H9 (cell line): ENCODE data around the gene MAP4K1. TPM values are rescaled to one million over a fixed set of nuclear protein-coding genes. Genes with fewer than 3 reads are reported as not detected.

Source experiments
- DNase-seq: peaks from one replicate; pipeline ENCODE4 v3.0.0-alpha.2; 2017
- H2AFZ ChIP-seq: one replicate; pipeline ENCODE4 v1.6.1; 2013; ENCODE audit warnings: mild to moderate bottlenecking, low read length, control low read depth, moderate library complexity
- H2AK5ac ChIP-seq: 2 replicates; pipeline ENCODE4 v1.6.1; 2013; ENCODE audit warnings: low read length, control low read depth, mixed read lengths; ENCODE audit not compliant: insufficient read length
- H2BK120ac ChIP-seq: one replicate; pipeline ENCODE4 v1.6.1; 2013; ENCODE audit warnings: low read depth, mild to moderate bottlenecking, low read length, control low read depth, inconsistent platforms; ENCODE audit not compliant: poor library complexity, severe bottlenecking
- H2BK12ac ChIP-seq: 2 replicates; pipeline ENCODE4 v1.6.1; 2013; ENCODE audit warnings: low read length, control low read depth, mixed read lengths, low read depth; ENCODE audit not compliant: insufficient read length
- H2BK15ac ChIP-seq: 2 replicates; pipeline ENCODE4 v1.6.1; 2013; ENCODE audit warnings: low read depth, low read length, control low read depth
- H2BK20ac ChIP-seq: one replicate; pipeline ENCODE4 v1.6.1; 2013; ENCODE audit warnings: low read depth, mild to moderate bottlenecking, low read length, control low read depth, inconsistent platforms; ENCODE audit not compliant: poor library complexity, severe bottlenecking
- H2BK5ac ChIP-seq: 2 replicates; pipeline ENCODE4 v1.6.1; 2013; ENCODE audit warnings: low read length, control low read depth, mixed read lengths; ENCODE audit not compliant: insufficient read length
- H3K14ac ChIP-seq: 2 replicates; pipeline ENCODE4 v1.6.1; 2013; ENCODE audit warnings: low read length, control low read depth; ENCODE audit not compliant: insufficient read depth
- H3K18ac ChIP-seq: 2 replicates; pipeline ENCODE4 v1.6.1; 2013; ENCODE audit warnings: low read depth, mild to moderate bottlenecking, mixed read lengths, low read length, control low read depth; ENCODE audit not compliant: insufficient read length
- H3K23ac ChIP-seq: 2 replicates; pipeline ENCODE4 v1.6.1; 2013; ENCODE audit warnings: low read length, control low read depth, mixed read lengths, low read depth; ENCODE audit not compliant: insufficient read length
- H3K23me2 ChIP-seq: 2 replicates; pipeline ENCODE4 v1.6.1; 2013; ENCODE audit warnings: low read depth, mild to moderate bottlenecking, mixed read lengths, low read length, control low read depth; ENCODE audit not compliant: insufficient read length, poor library complexity, severe bottlenecking
- H3K27ac ChIP-seq: 2 replicates; pipeline ENCODE4 v1.5.1; 2013; ENCODE audit warnings: low read length, control low read depth, mixed read lengths, low read depth; ENCODE audit not compliant: insufficient read length
- H3K27me3 ChIP-seq: 2 replicates; pipeline ENCODE4 v1.6.1; 2013; ENCODE audit warnings: low read length, control low read depth, inconsistent platforms; ENCODE audit not compliant: insufficient read depth
- H3K4ac ChIP-seq: 2 replicates; pipeline ENCODE4 v1.6.1; 2013; ENCODE audit warnings: low read depth, mild to moderate bottlenecking, control low read depth, inconsistent platforms, low read length, moderate library complexity
- H3K4me1 ChIP-seq: 2 replicates; pipeline ENCODE4 v1.6.1; 2013; ENCODE audit warnings: low read length, control low read depth, inconsistent platforms; ENCODE audit not compliant: insufficient read depth
- H3K4me2 ChIP-seq: 2 replicates; pipeline ENCODE4 v1.6.1; 2013; ENCODE audit warnings: low read length, control low read depth, mixed read lengths; ENCODE audit not compliant: insufficient read length, insufficient read depth
- H3K56ac ChIP-seq: 2 replicates; pipeline ENCODE4 v1.6.1; 2013; ENCODE audit warnings: low read depth, mild to moderate bottlenecking, mixed read lengths, low read length, control low read depth; ENCODE audit not compliant: insufficient read length
- H3K79me1 ChIP-seq: 2 replicates; pipeline ENCODE4 v1.6.1; 2013; ENCODE audit warnings: low read depth, mild to moderate bottlenecking, moderate library complexity, low read length, control low read depth, inconsistent platforms; ENCODE audit not compliant: insufficient read depth, poor library complexity, severe bottlenecking
- H3K79me2 ChIP-seq: 2 replicates; pipeline ENCODE4 v1.6.1; 2013; ENCODE audit warnings: low read length, control low read depth, inconsistent platforms; ENCODE audit not compliant: insufficient read depth
- H3K9ac ChIP-seq: 2 replicates; pipeline ENCODE4 v1.6.1; 2013; ENCODE audit warnings: low read length, control low read depth, mixed read lengths; ENCODE audit not compliant: insufficient read length; ENCODE audit errors: extremely low read depth
- H3K9me3 ChIP-seq: one replicate; pipeline ENCODE4 v1.6.1; 2013; ENCODE audit warnings: low read depth, low read length, inconsistent platforms; ENCODE audit not compliant: control insufficient read depth
- H3T11ph ChIP-seq: one replicate; pipeline ENCODE4 v1.6.1; 2013; ENCODE audit warnings: mild to moderate bottlenecking, low read length, control low read depth, inconsistent platforms
- H4K20me1 ChIP-seq: one replicate; pipeline ENCODE4 v1.6.1; 2013; ENCODE audit not compliant: control insufficient read depth, insufficient read length, insufficient read depth
- H4K5ac ChIP-seq: 2 replicates; pipeline ENCODE4 v1.6.1; 2013; ENCODE audit warnings: low read depth, mild to moderate bottlenecking, mixed read lengths, low read length, control low read depth; ENCODE audit not compliant: insufficient read length
- H4K8ac ChIP-seq: replicated peaks from 2 replicates; pipeline ENCODE4 v1.6.1; 2013; ENCODE audit warnings: low read length, control low read depth, mixed read lengths, low read depth; ENCODE audit not compliant: insufficient read length
- H4K91ac ChIP-seq: 2 replicates; pipeline ENCODE4 v1.6.1; 2013; ENCODE audit warnings: low read depth, mild to moderate bottlenecking, moderate library complexity, mixed read lengths, low read length, control low read depth; ENCODE audit not compliant: insufficient read length
- H3K27ac Mint-ChIP-seq, 3 experiments: 2 replicates in 2 of 3; 3 replicates in 1 of 3; pipeline ENCODE4 v1.8.0; 2020 to 2021; ENCODE audit warnings: mixed read lengths in 3 of 3, mild to moderate bottlenecking in 1 of 3, moderate library complexity in 1 of 3
- H3K27me3 Mint-ChIP-seq: 2 replicates; pipeline ENCODE4 v1.8.0; 2021; ENCODE audit warnings: low read depth, mild to moderate bottlenecking, moderate library complexity, mixed read lengths
- H3K36me3 Mint-ChIP-seq, 3 experiments: 2 replicates in 2 of 3; 3 replicates in 1 of 3; pipeline ENCODE4 v1.8.0; 2020 to 2021; ENCODE audit warnings: low read depth in 3 of 3, mixed read lengths in 3 of 3; ENCODE audit not compliant: insufficient read depth in 1 of 3
- H3K4me1 Mint-ChIP-seq, 2 experiments: 2 replicates each; pipeline ENCODE4 v1.8.0; 2020; ENCODE audit warnings: mixed read lengths in 2 of 2
- H3K4me3 Mint-ChIP-seq, 2 experiments: 2 replicates in 1 of 2; 3 replicates in 1 of 2; pipeline ENCODE4 v1.8.0; 2020 to 2021; ENCODE audit warnings: mild to moderate bottlenecking in 2 of 2, mixed read lengths in 2 of 2, moderate library complexity in 1 of 2
- H3K9me3 Mint-ChIP-seq, 2 experiments: 2 replicates in 1 of 2; 3 replicates in 1 of 2; pipeline ENCODE4 v1.8.0; 2020; ENCODE audit warnings: mild to moderate bottlenecking in 2 of 2, mixed read lengths in 2 of 2, moderate library complexity in 1 of 2
- CTCF ChIP-seq: fragments of 200-600 bp; sonication (generic); conservative IDR thresholded peaks from 3 replicates; pipeline ENCODE4 v1.8.0; 2021; ENCODE audit warnings: antibody characterized with exemption, mild to moderate bottlenecking
- WGBS: extraction: QIAGEN DNeasy Blood & Tissue Kit; methylation state at CpG from one replicate; pipeline ENCODE4 v1.1.7; 2013; ENCODE audit warnings: missing lambda C conversion rate, low lambda C conversion rate, mixed read lengths; ENCODE audit not compliant: insufficient read length; ENCODE audit errors: extremely low coverage; 5-methylcytosine and 5-hydroxymethylcytosine counted together
- total RNA-seq: library from RNA; stranded (reverse); gene quantifications from 2 replicates; pipeline ENCODE4 v1.2.1, GENCODE V29; 2021

MAP4K1 gene
- total RNA-seq, 1 experiment from 2014 or later: 31.1 TPM

- no peak overlapping the region for H3K56ac ChIP-seq
- H4K20me1 ChIP-seq: no peaks in the 10 kb centered on the region
- Mint-ChIP-seq H3K4me3 (no peak overlapping the region), H3K27ac (no peak overlapping the region; a peak in 1 of 7 replicates), H3K27me3 (no peaks in the 10 kb centered on the region), H3K36me3 (peaks cover 5 to 28% (median 25%) of the 10 kb centered on the region in 3 experiments), H3K9me3 (no peaks in the 10 kb centered on the region), H3K4me1 (no peaks in the 10 kb centered on the region)
- no peak overlapping the region for H2AK5ac ChIP-seq
- H3K9me3 ChIP-seq: no peaks in the 10 kb centered on the region
- no peak overlapping the region for H3T11ph ChIP-seq
- no peak overlapping the region for H4K91ac ChIP-seq
- H2BK120ac ChIP-seq: no peak overlapping the region
- H3K27me3 ChIP-seq: no peaks in the 10 kb centered on the region
- no peaks in the 10 kb centered on the region for H3K23me2 ChIP-seq
- no peak overlapping the region for H2BK20ac ChIP-seq
- H2AFZ ChIP-seq: no peak overlapping the region
- H3K79me2 ChIP-seq: no peaks in the 10 kb centered on the region
- H3K27ac ChIP-seq: no peak overlapping the region
- no peak overlapping the region for H2BK5ac ChIP-seq
- no peak overlapping the region for H3K4me2 ChIP-seq
- H4K8ac ChIP-seq: no peak overlapping the region
- H4K5ac ChIP-seq: no peak overlapping the region
- no peak overlapping the region for H3K18ac ChIP-seq
- H3K79me1 ChIP-seq: no peaks in the 10 kb centered on the region
- DNase-seq: no peak
- H3K23ac ChIP-seq: no peak overlapping the region
- no peaks in the 10 kb centered on the region for H3K4me1 ChIP-seq
- H3K9ac ChIP-seq: no peak overlapping the region
- no peak overlapping the region for H3K14ac ChIP-seq
- H3K4ac ChIP-seq: no peak overlapping the region
- no CpG with 5 or more reads among the region's 2 CpGs for WGBS
- no peak overlapping the region for H2BK12ac ChIP-seq
- TF ChIP-seq CTCF: no peak
- no peak overlapping the region for H2BK15ac ChIP-seq
Observed at GRCh38 chr19:38587562-38587961, 30.2 kb downstream of the MAP4K1 start.
